GM21619 (cell line): ENCODE measurements around the gene SPTB.

Source experiments
- ATAC-seq: cut with Tn5 transposase; IDR thresholded peaks from one replicate; pipeline ENCODE4 v1.9.1; 2021; ENCODE audit not compliant: unreplicated experiment

Gene SPTB

DNA sequence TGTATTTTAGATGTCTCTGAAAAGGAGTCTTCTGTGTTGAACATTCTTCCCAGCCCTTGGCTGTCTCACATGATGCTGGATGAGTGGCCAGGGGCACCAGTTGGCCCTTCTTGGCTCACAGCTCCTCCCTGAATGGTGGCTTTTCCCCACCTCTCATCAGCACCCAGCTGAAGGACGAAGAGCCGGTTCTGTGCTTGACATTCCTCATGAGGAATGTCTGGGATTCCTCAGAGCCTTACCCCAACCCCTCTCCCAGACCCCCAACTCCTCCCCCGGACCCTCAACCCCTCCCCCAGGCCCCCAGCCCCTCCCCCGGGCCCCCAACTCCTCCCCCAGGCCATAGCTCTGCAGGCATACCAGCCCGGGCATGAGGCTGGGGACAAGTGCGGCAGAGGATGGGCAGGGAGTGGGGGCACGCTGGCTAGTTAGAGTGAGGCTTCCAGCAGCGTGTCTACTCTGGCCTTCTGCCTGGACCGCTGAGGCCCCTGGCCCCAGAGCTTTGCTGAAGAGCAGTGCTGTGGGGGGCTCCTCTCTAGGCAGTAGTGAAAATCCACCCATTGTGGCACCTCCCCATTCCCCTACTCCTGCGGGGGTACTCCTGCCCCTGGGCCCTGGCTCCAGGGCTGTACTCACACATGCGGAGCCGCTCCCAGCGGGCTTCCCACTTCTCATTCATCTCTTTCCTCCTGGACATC, 111.2 kb downstream of the SPTB start:
- ATAC-seq: no peak

GRCh38 chr14:64767215-64767964, 112.3 kb downstream of the SPTB start:
- no peak for ATAC-seq

GRCh38 chr14:64766430-64767151, 113.1 kb downstream of the SPTB start:
- ATAC-seq: no peak

DNA sequence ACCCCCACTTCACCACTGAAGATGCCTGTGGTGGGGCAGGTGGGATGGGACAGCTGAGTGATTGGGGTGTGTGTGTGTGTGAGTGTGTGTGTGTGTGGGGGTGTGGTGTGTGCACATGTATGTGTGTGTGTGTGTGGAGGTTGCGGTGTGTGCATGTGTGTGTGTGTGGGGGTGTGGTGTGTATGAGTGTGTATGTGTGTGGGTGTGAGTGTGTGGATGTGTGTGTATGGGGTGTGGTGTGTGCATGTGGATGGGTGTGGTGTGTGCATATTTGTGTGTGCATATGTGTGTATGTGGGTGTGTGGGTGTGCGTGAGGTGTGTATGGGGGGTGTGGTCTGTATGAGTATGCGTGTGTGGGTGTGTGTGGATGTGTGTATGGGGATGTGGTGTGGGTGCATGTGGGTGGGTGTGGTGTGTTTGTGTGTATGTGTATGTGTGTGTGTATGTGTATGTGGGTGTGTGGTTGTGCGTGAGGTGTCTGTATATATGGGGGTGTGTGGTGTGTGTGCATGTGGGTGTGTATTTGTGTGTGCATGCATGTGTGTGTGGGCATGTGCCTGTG, 113.9 kb downstream of the SPTB start:
- ATAC-seq: no peak

DNA sequence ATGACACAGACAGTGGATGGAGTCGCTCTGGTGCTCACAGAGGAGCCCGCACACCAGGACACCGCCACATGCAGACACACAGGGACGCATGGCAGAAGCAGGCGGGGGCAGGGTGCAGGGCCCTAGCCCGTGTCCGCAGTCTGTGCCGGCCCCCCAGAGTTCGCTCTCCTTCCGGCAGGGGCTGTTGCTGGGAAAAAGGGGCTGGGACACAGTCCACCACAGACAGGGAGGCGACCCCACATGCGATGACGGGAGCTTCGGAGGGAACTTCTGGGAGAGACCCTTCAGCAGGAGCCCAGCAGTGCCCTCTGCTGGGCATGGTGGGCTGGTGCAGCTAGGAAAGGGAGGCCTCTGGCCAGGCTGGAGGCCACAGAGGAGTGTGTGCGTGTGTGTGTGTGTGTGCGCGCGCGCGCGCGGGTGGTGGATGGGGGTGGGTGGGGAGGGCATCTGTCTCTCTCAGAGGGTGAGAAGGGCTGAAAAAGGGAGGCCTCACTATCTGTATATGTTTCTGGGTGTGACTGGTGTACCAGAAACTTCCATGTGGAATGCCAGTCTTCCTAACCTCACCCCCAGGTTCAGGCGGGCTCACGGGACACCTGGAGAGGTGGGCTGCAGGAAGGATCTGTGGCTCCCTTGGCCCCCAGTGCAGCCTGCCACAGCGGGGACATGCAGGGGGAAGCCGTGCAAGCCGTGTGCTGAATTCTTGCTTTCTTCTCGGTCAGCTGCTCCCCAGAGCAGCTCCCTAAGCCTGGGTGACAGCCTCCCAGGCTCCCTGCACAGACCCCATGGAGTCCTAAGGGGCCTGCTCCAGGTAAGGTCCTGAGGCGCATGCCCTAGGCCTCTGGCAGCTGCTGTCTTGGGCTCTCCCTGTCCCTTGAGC, 114.8 kb downstream of the SPTB start:
- no peak for ATAC-seq

DNA sequence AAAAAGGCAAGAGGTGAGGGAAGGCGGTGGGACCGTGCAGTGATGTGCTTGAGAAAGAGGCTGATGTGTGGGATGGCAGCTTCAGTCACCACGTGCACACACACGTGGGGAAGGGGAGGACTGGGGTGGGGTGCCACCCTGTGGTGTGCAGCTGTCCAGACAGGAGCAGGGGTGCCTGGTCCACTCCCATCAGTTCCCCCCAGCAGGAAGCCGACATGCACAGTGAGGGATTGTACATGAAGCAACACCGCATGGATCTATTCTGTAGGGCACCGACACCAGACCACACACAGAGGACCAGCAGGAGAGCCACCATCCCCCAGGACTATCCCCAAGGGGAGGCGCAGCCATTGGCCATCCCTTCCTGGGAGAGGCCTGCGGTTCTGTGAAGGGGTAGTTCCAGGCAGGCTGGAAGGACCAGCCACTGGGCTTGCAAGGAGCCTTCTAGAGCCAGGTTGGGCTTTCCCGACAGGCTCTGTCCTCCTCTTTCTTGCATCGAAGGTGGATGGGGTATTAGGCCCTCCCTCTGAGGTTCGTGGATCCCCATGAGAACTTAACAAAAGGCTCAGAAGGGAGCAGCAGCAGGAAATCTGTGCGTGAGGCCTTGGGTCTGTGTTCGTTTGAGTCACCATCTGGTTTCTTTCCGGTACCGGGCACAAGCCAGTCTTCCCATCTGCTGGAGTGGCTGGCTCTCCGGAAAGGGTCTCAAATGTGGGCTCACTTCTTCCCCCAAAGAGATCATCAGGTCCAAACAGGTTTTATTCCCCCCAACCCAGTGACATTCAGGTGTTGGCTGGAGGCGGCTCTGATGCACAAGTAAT, 115.7 kb downstream of the SPTB start:
- ATAC-seq: no peak

DNA sequence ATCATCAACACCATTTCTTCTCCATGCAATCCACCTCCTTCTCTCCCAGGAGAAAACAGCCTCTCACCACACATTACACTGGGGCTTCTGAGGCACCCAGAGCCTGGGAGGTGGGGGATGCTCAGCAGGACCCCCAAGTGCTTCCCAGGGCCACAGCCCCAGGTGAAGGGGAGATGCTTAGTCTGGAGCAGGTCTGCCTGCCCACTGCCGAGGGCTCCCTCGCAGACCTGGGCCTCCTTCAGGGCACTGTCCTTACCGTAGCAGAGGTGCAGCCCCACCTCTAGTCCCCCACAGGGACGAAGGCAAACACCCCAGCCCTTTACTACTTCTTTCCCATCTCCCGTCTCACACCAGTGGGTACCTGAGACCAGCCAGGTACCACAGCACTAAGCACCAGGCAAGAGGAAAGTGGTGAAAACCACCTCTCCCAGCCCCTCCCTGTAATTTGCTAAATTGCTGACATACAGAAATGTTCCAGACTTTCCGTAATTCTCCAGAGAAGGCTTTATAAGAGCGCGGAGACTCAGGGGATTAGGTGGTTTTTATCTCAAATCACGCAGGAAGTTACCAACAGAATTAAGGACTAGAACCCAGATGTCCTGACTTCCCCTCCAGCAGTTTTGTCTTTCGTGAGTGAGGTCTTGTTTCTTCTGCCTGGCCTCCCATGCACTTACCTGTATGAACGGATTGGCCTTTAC, 116.5 kb downstream of the SPTB start:
- ATAC-seq: no peak

- no peak for ATAC-seq
These were observed 117.4 kb downstream of the SPTB start for GRCh38 chr14:64762044-64763034.

DNA sequence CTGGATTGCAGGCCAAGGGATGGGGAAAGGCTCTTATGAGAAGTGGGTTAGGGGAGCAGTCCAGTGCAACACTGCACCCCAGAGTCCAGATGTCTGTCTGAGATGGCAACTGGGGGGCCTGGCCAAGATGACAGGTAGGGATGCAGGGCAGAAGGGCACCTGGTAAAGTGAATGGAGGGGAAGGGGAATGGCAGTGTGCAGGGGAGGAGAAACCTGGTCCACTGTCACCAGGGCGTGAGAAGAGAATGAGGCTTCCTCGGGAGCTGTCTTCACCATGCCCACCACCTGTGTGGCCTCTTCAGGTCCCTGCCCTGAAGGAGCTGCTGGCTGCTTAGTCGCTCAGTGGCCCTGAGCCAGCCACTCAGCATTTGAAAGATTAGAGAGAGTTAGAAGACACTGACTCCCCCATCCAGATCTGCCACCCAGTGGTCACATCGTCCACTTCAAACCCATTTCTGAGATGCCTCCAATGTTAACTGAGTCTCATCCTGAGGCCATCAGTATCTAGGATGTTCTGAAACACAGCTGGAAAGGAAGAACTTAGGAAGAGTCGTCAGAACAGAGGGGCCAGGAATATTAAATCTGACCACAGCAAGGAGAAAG, 118.2 kb downstream of the SPTB start:
- ATAC-seq: no peak

- no peak for ATAC-seq
These were observed 118.8 kb downstream of the SPTB start for GRCh38 chr14:64760916-64761315.

DNA sequence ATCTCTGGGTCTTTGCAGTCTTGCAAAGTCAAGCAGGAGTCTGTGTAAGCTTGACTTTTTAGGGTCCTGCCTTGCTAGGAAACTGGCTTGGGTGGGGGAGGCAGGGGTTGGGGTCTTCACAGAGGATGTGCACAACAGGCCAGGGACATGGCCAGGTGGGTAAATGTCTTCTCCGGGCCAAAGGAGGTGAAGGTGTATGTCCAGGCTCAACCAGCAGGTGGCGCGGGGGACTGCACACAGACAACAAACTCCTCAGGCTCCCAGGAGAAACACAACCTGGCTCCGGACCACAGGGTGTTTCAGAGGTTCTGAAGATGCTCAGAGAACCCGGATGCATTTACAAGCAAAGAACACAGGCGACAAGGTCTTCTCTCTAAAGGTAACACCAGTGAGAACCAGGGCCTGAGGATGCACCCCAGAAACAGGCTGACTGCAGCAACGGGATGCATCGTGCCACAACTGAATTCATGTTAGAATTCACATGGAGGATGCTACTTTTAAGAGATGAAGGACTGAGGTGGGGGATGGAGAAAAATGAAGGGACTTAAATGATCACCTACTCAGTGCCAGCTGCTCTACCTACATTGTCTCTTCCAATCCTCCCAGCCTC, 119.5 kb downstream of the SPTB start:
- ATAC-seq: no peak

- ATAC-seq: no peak
These were observed 120.2 kb downstream of the SPTB start for GRCh38 chr14:64759555-64759938.

- ATAC-seq: no peak
These were observed 120.8 kb downstream of the SPTB start for GRCh38 chr14:64758691-64759554.

DNA sequence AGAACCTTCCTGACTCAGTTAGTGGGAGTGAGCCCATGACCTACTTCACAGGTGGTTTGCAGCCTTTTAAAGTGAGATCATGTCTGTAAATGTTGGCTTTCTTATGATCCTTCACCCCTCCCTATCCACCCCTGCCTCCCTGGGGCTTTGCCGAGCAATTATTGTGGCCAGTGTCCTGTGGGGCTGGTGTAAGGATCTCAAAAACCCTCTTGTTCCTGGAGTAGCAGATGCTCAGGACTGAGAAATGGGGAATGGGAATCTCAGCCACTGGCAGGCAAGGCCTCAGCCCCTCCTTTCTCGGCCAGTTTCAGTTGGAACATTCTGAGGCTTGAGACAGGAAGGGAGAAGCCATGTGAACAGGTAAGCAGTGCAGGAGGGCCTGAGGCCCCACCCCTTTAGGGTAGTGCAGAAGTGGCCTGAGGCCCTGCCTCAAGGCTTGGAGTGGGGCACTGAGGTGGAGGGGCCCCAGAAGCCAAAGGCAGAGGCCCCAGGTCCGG, 121.6 kb downstream of the SPTB start:
- ATAC-seq: no peak

GRCh38 chr14:64757601-64758000, 122.1 kb downstream of the SPTB start:
- ATAC-seq: no peak

DNA sequence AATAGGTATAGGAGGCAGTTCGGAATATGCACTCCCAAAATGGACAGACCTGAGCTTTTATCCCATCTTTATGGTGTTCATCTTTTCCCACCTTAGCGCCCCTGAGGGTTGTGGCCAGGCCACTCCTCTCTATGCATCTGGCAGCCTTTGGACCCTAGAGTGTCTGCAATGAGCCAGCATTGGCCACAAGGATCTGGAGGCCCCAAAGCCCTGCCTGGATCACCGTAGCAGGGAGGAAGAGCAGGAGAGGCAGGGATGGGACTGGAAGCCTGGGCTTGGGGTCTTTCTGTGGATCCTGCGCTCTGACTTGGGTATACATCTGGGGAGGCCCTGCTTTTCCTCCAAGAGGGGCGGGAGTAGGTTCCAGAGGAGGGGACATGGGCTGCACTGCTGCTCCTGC, 123.0 kb downstream of the SPTB start:
- ATAC-seq: no peak
